Globus pallidus (tissue), 1 donor: ENCODE results near the gene ASPDH.
"Not testable (repeated sequence)": the region's sequence is repeated elsewhere in the genome, so short reads cannot be mapped to it uniquely, and the experiment has no call there.

Source experiments
- DNase-seq: peaks from one replicate; pipeline ENCODE4 v3.0.0-alpha.2; 2015; ENCODE audit warnings: low spot score

ASPDH gene

DNA sequence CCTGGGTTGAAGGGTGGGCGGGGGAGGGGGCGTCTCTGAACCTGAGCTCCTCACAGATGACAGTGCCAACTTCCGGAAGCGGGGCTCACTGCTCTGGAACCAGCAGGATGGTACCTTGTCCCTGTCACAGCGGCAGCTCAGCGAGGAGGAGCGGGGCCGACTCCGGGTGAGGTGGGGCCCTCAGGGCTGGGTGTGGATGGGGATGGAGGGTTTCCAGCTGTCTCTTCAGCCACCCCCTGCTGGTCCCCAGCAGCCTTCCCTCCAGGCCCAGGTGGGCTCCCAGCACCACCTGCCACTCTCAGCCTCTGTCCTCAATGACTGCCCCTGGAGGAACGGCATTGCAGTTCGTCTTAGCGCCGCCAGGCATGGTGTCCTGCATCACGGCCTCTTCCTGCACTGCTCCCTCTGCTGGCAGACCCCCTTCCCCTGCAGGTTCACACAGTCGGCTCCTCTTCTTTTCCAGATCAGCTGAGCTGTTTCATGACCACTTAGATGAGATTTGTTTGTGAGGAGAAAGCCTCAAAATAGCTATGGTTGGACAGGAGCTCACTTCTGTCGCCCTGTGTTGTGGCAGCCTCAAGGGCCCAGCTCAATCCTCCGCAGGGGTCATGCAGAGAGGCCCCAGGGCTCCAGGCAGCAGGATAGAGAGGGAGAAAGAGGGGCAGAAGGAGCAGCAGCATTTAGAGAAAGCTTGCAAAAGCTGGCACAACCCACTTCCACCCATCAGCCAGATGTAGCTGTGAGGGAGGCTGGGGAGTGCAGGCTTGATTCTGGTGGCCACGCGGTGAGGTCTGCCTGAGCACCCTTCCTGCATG, 34.6 kb downstream of the ASPDH start:
- no peak for DNase-seq

DNA sequence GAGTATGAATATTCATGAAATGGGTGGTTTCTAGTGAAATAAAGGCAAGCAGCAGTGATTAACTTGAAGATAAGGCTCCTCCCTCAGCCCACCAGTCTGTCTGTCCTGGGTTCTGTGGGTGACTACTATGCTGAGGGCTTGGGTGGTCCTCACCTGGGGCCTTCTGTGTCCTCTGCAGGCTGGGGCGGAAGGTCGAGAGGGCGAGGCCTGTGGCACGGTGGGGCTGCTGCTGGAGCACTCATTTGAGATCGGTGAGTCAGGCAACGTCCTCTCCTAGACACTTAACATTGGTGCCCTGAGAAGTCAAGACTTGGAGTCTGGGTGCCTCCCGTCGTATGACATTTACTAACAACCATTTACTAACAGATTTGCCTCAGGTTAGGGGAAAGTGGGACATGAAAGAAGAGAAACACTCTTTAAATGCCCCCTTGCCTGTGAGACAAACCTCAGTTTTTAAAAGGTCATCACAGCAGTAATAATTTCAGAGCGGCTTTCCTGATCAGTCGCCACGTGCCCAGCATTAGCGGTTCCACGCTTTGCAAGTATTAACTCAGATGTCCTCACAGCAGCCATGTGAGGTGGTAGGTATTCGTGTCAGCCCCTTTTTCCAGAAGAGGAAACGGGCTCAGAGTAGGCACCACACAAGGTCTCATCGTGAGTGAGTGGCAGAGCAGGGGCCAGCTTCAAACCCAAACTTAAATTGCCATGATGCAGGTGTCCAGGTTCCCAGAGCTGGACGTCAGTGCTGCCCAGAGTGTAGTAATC, 35.8 kb downstream of the ASPDH start:
- no peak for DNase-seq

DNA sequence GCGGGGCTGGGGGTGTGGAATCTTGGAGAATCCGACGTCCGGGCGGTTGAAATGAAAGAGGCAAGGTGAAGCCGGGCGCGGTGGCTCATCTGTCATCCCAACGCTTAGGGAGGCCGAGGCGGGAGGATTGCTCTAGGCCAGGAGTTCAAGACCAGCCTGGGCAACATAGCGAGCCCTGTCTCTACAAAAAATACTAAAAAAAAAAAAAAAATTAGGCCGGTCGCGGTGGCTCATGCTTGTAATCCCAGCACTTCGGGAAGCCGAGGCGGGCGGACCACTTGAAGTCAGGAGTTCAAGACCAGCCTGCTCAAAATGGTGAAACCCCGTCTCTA, 36.8 kb downstream of the ASPDH start:
- no peak for DNase-seq

DNA sequence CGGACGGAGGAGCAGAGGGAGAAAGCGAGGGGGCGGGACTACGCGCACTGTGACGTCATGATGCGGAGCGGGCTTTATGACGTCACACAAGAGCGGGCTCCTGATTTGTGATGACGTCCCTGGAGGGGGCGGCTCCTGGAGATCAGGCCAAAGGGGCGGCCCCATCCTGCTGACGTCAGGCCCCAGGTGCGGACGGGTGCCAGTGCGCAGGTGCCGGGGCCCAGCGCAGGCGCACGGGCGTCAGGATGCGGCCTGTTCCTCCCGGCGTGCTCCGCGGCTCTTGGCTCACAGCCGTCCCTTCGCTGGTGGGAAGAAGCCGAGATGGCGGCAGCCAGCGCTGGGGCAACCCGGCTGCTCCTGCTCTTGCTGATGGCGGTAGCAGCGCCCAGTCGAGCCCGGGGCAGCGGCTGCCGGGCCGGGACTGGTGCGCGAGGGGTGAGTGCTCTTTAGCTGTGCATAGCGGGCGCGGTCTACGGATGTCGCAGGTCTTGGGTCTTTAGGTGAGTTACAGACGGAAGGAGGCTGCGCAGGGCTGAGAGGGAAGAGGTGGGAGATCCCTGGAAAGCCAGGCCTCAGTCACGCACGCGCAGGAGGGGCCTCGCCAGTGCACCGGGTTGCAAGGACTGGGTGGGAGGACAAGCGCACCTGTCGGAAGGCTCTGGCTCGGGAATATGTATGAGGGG, 37.3 kb downstream of the ASPDH start, which contains the start of the genes EMC10 and GARIN5A:
EMC10 (plus strand) TSS at position 284 of the 683 bp plus-strand sequence; CDS start at position 322, 38 bp downstream.
GARIN5A (minus strand) TSS at position 625 of the 683 bp plus-strand sequence; CDS start at position 165, 460 bp downstream.
- peak; percentile 84 for DNase-seq

DNA sequence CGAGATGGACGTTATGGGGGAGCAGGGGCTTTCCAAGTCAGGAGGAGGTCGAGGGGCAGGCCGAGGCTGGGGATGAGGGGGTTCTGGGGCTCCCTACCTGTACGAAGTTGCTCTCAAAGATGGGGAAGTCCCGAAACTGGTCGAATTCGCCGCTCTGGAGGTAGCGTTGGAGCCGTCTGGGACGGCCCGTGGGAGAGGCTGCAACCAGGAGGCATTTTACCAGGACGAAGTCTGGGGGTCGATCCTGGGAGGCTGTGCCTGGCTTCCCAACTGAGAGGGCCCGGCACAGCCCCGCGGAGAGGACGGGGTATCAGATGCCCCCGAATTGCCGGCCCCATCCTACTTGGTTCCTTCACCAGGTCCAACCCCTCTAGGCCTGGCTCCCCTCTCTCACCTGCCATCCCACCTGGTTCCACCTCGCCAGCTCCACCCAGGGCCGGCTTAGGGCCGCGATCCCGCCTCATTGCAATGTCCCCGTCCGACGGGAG, 37.9 kb downstream of the ASPDH start:
- DNase-seq = no peak

DNA sequence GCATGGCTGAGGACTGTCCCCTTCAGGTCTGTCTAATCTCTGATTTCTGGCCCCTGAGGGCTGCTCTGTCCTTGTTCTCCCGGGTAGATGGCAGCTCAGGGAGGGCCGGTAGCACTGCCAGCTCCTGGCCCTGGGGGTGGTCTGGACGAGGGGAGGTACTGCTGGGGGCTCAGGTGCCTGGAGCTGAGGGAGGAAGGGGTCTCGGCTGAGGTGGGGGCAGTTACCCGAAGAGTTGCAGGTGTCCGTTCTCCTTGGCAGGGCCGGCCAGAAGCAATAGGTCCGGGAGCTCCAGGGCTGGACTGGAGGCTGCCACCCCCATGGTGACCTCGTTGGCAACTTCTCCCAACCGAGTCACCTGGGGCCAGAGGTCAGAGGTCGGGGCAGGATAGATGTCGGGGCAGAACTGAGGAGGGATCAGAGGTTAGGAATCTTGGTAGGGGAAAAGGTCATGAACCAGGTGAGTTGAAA, 38.6 kb downstream of the ASPDH start:
- no peak for DNase-seq

DNA sequence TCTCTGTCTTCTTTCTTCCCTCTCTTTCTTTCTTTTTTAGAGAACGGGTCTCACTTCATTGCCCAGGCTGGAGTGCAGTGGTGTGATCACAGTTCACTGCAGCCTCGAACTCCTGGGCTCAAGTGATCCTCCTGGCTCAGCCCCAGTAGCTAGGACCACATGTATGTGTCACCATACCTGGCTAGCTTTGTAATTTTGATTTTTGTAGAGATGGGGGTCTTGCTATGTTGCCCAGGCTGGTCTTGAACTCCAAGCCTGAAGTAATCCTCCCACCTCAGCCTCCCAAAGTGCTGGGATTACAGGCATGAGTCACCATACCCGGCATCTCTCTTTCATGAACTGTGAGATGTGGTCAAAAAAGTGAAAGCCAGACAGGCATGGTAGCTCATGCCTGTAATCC, 40.4 kb downstream of the ASPDH start:
- DNase-seq = not testable (repeated sequence)

DNA sequence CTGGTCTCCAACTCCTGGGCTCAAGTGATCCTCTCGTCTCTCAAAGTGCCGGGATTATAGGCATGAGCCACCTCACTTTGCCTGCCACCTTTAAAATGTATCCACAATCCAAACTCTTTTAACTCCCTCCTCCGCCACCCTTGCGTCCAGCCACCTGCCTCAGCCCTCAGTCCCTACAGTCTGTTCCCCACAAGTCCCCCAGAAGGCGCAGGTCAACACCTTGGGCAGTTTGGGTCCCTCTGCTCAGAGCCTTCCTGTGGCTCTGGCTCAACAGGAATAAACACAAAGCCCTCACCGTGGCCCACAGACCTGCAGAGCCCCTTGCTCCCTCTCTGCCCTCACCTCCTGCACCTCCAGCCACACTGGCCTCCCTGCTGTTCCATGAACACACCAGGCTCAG, 44.9 kb downstream of the ASPDH start:
- no peak for DNase-seq

DNA sequence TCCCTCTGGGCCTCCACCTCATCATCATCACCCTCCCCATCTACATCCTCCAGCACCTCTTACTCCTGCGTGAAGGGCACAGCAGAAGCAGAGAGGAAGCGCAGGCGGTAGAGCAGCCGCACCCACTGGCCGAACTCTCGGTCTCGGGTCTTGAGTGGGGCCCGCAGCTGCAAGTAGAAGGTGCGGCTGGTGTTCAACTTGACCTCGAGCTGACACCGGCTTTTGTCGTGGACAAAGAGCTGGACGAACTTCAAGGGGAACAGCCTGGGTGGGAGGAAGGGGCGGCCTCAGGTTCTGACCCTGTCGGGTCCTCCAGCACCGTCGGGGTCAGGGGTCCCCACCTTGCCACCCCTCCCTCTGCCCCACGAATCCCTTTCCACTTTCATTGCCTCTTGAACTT, 46.1 kb downstream of the ASPDH start:
- no peak for DNase-seq

DNA sequence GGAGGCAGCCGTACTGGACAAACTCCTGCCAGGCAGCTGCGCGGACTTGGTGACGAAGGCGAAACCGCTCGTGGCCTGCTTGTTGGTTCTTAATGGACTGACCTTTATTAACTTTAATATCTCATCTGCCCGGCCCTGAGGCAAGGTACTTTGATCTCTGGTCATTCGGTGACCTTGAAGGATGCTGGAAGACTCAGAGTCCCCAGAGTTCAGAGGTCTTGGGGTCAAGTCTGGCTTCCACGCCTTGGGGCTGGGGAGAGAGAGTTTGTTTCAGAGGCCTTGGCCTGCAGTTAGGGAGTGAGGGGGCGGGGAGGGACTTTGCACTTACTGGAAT, 47.0 kb downstream of the ASPDH start:
- DNase-seq = no peak

DNA sequence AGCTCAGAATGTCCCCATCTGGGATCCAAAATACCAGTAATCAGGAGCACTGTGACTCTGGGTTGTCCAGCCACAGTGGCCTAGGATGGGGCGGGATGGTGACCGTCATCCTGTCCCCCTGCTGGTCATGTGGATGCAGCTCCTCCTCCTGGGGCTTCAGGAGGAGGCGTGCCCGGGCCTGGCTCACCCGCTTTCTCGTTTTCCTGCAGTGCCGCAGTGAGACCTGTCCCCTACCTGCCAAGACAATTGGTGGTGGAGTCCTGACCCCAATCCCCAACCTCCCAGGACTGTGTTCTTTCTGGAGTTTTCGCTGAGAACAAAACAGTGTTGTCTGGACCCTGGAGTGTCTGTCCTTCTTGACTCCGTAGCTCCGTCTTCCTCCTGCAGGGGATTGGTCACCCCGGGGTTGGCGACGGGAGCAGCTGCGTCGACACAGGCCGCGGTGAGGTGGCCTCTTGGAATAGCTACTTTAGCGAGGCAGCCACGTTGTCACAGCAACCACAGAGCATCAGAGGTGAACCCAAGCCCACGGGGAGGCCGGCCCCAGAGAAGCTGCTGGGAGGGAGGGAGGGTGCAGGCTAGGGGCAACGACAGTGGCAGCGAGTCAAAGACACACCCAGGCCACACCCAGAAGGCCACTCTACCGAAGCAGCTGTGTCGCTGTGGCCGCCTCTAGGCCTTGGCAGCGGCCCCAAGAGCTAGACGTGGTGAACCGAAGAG, 47.6 kb downstream of the ASPDH start:
- no peak for DNase-seq

DNA sequence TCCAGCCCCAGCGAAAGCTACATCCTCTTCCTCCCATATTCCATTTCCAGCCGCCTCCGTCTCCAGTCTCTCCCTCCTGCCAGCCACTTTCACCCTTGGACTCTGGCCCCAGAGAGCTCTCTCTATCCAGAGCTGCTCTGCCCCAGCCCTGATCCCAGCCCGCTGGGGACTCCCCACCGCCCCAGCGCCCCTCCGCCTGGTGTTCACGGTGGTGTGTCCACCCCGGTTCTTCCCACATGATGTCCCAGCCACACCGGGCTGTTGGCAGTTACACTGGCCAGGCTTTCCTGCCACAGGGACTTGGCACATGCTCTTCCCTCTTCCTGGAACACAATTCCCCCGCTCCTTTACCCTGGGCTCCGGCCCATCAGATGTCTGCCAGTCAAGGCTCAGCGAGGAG, 48.7 kb downstream of the ASPDH start:
- DNase-seq = no peak

DNA sequence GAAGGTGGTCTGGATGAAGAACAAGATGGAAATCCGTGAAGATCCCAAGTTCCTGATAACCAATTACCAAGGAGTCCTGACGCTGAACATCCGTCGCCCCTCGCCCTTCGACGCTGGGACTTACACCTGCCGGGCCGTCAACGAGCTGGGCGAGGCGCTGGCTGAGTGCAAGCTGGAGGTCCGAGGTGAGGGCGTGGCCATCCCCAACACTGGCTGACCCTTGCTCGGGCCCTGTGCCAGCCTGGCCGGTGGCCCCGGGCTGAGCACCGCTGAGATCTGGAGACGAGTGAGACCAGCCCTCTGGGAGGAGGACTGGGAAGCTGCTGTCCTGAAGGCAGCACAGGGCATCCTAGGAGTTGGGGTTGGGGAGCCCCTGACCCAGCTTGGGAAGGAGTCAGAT, 49.4 kb downstream of the ASPDH start:
- DNase-seq = no peak

DNA sequence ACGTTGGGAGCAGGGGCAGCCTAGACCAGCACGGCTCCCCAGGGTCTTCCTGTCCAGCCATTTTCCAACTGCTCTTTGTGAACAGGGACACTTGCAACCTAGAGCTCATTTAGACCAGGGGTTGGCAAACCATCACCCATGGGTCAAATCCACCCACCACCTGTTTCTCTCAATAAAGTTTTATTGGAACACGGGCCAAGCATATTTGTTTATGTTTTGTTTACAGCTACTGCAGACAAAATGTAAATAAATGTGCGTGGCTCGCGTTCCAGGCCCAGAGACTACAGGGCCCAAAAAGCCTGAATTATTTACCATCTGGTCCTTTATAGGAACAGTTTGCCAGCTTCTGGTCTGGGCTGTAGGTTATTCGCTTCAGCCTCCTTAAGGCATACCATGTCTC, 50.7 kb downstream of the ASPDH start:
- no peak for DNase-seq
